SH-SY5Y (cell line): ENCODE measurements around the gene KLC3.

Source experiments
- GATA2 ChIP-seq: IDR thresholded peaks from 2 replicates; pipeline ENCODE4 v1.6.1; 2011; ENCODE audit warnings: mild to moderate bottlenecking, low read depth, low read length
- GATA3 ChIP-seq: IDR thresholded peaks from 2 replicates; pipeline ENCODE4 v1.6.1; 2011; ENCODE audit warnings: low read depth, mild to moderate bottlenecking, low read length, moderate library complexity

KLC3 gene

GRCh38 chr19:45351401-45351952, 10.9 kb downstream of the KLC3 start:
- TF ChIP-seq GATA2 (no peak), GATA3 (no peak)

- TF ChIP-seq GATA3 (no peak), GATA2 (no peak)
Observed at GRCh38 chr19:45352062-45352461, 11.5 kb downstream of the KLC3 start.

- TF ChIP-seq GATA2 (no peak), GATA3 (no peak)
Observed at GRCh38 chr19:45352471-45352870, 11.9 kb downstream of the KLC3 start.

- no peak for TF ChIP-seq GATA3
- no peak for TF ChIP-seq GATA2
Observed at GRCh38 chr19:45352914-45353796, 12.6 kb downstream of the KLC3 start.

- TF ChIP-seq GATA3 (no peak), GATA2 (no peak)
Observed at GRCh38 chr19:45354241-45354842, 13.8 kb downstream of the KLC3 start.

GRCh38 chr19:45355402-45355801, 14.9 kb downstream of the KLC3 start:
- TF ChIP-seq GATA2: no peak
- TF ChIP-seq GATA3: no peak

GRCh38 chr19:45355910-45356309, 15.4 kb downstream of the KLC3 start:
- TF ChIP-seq GATA2 (no peak), GATA3 (no peak)

- TF ChIP-seq GATA2 (no peak), GATA3 (no peak)
Observed at GRCh38 chr19:45356760-45357444, 16.4 kb downstream of the KLC3 start.

- TF ChIP-seq GATA2 (no peak), GATA3 (no peak)
Observed at GRCh38 chr19:45357445-45357783, 16.9 kb downstream of the KLC3 start.

GRCh38 chr19:45358213-45358792, 17.8 kb downstream of the KLC3 start:
- TF ChIP-seq GATA3 (no peak), GATA2 (no peak)

GRCh38 chr19:45361608-45362007, 21.1 kb downstream of the KLC3 start:
- TF ChIP-seq GATA3 (no peak), GATA2 (no peak)

- TF ChIP-seq GATA2: no peak
- TF ChIP-seq GATA3: no peak
Observed at GRCh38 chr19:45362291-45362690, 21.7 kb downstream of the KLC3 start.

GRCh38 chr19:45363861-45364459, 23.4 kb downstream of the KLC3 start:
- TF ChIP-seq GATA3 (no peak), GATA2 (no peak)

GRCh38 chr19:45364696-45365095, 24.1 kb downstream of the KLC3 start:
- TF ChIP-seq GATA3 (no peak), GATA2 (no peak)

- no peak for TF ChIP-seq GATA3
- no peak for TF ChIP-seq GATA2
Observed at GRCh38 chr19:45368127-45368526, 27.6 kb downstream of the KLC3 start.
